Measurements from ENCODE around the gene KDM4C.

The KDM4C gene

DNA sequence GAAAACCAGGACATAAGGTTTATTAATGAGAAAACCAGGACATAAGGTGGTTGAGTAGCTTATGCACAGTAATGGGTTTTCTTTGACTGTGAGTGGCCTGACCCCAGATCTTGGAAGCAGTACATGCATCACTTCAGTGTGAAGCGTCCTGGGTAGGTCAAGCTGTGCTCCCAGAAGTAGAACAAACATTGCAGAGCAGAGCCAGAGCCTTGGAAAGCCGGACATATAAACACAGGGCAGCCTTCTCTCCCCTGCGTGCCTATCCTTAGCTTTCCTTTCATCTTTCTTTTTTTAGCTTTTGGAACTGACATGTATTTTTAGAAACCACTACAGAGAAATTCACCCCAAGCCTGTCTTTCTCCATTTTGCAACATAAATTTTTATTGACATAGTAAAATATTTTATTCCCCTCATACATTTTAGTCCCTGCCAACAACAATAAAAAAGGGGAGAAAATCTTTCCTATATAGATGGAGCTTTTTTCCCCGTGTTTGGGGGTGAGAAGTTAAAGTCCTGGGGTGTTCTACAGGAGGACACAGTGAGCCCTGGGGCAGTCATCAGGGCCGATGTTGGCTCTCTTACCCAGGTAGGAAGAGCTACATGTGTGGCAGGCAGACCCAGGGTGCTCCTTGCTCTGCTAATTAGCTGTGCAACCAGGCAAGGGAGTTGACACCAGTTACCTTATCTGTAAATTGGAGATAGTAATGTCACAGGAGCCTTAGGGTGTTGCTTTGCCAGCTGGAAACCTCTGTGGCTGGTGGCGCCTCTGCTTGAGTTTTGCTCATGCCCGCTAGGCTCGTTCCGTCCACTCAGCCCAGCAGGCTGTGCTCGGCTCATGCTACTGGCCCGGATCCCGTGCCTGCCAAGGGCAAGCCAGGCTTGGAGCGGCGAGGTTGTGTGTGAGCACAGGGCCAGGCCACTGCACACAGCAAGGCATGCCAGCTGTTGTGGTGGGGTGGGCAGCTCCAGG lies 389.6 kb downstream of the KDM4C start:
- Mint-ChIP-seq H3K4me3 (no peak overlapping the region), H3K27ac (no peak overlapping the region), H3K27me3 (ENCODE audit: low read depth) (no peaks in the 10 kb centered on the region), H3K4me1 (ENCODE audit: low read depth) (peaks cover 18% of the 10 kb centered on the region), H3K36me3 (ENCODE audit: low read depth) (peaks cover 14% of the 10 kb centered on the region), H3K9me3 (no peaks in the 10 kb centered on the region)

DNA sequence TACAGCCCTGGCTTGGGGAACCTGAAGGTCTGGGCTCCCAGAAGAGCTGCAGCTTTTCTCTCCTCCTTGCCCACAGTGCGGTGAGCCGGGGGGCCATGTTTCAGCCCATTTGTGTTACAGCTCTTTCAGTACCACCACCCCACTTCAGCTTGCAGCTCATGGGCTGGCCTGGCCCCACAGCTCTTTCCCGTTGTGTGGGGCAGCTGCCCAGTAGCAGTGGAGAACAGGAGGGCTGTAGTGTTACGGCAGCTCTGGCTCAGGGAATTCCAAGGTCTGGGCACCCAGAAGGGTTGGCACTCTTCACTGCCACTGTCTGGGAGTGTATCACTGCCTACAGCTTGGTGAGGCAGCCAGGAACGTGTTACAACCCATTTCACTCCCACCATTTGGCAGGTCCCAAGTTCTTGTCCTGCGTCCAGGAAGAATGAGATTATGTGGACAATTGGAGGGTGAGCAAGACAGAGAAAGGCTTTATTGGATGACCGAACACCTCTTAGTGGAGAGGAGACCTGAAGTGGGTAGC lies 390.5 kb downstream of the KDM4C start:
- peaks cover 15% of the 10 kb centered on the region for H3K4me1 Mint-ChIP-seq (ENCODE audit: low read depth)
- H3K9me3 Mint-ChIP-seq, result no peaks in the 10 kb centered on the region
- H3K4me3 Mint-ChIP-seq, result no peak overlapping the region
- H3K27ac Mint-ChIP-seq, result no peak overlapping the region
- no peaks in the 10 kb centered on the region for H3K27me3 Mint-ChIP-seq (ENCODE audit: low read depth)
- H3K36me3 Mint-ChIP-seq (ENCODE audit: low read depth), result peaks cover 10% of the 10 kb centered on the region

DNA sequence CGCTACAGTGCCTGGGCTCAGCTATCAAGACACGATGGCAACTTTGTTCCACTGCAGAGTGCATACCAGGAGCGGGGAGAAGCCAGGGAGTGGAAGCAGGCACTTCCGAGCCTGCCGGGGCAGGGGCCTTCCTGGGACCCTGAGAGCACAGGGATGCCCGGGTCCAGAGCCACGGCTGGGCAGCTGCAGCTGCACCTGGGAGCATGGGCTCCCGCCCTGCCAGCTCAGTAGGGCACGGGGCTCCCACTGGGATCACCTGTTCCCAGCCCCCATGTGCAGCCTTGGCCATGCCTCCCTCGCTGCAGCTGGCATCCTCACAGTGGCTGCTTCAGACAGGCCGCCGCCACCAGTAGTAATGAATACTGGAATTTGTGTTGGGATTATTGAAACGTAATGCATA lies 391.5 kb downstream of the KDM4C start:
- H3K27ac Mint-ChIP-seq, result no peak overlapping the region
- H3K36me3 Mint-ChIP-seq (ENCODE audit: low read depth), result peaks cover 18% of the 10 kb centered on the region
- peaks cover 15% of the 10 kb centered on the region for H3K4me1 Mint-ChIP-seq (ENCODE audit: low read depth)
- H3K9me3 Mint-ChIP-seq, result no peaks in the 10 kb centered on the region
- H3K27me3 Mint-ChIP-seq (ENCODE audit: low read depth), result no peaks in the 10 kb centered on the region
- H3K4me3 Mint-ChIP-seq, result no peak overlapping the region

DNA sequence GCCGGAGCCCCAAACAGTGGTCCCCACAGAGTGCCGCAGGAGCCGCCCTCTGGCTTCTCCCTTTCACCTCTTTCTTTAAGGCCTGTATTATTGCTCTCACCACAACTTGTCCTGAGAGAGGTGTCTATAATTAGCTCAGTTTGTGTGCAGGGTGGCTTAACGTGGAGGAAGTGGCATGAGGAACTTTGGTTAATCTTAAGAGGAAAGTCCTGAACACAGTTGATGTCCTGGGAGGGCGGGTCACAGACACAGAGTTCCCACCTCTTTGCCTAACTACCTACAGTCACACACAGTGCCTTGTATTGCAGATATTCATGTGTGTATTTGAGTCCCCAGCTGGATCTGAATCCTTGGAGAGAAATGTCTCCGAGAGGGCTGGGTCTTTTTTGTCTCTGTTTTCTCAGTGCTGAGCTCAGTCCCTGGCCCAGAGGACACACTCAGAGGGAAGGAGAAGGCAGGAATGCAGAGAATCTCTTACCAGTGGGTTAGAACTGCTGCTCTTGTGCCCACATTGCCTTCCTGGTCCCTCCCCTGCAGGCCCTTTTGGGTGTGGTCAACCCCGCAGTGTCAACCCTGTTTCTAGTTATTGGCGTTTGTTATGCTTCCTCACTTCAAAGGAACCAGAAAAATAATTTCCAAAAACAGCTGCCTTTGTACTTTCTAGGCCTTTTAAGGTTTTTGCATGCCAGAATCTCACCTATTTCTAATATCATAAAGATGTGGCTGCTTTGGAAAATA lies 392.5 kb downstream of the KDM4C start:
- H3K4me3 Mint-ChIP-seq, result peak overlapping the region; percentile 38
- no peaks in the 10 kb centered on the region for H3K9me3 Mint-ChIP-seq
- peaks cover 20% of the 10 kb centered on the region for H3K36me3 Mint-ChIP-seq (ENCODE audit: low read depth)
- H3K4me1 Mint-ChIP-seq (ENCODE audit: low read depth), result peaks cover 15% of the 10 kb centered on the region
- peak overlapping the region; percentile 80 for H3K27ac Mint-ChIP-seq
- no peaks in the 10 kb centered on the region for H3K27me3 Mint-ChIP-seq (ENCODE audit: low read depth)

DNA sequence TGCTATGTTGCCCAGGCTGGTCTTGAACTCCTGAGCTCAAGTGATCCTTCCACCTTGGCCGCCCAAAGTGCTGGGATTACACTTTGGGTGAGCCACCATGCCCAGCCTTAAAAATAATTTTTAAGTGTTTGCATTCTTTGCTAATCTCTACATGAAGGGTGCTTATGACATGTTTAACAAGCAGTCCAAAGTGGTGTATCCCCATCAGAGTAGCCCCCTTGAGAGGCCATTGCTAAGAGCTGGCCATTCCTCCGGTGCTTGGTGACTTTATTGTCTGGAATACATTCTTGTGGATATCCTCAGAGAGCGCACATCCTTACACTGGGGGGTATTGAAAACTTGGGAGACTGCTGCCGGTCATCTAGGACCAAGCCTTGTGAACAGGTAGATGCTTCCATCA lies 395.4 kb downstream of the KDM4C start:
- H3K27me3 Mint-ChIP-seq (ENCODE audit: low read depth), result no peaks in the 10 kb centered on the region
- H3K9me3 Mint-ChIP-seq, result peaks cover 3% of the 10 kb centered on the region
- peaks cover 29% of the 10 kb centered on the region for H3K36me3 Mint-ChIP-seq (ENCODE audit: low read depth)
- peaks cover 19% of the 10 kb centered on the region for H3K4me1 Mint-ChIP-seq (ENCODE audit: low read depth)
- H3K4me3 Mint-ChIP-seq, result no peak overlapping the region
- H3K27ac Mint-ChIP-seq, result no peak overlapping the region

DNA sequence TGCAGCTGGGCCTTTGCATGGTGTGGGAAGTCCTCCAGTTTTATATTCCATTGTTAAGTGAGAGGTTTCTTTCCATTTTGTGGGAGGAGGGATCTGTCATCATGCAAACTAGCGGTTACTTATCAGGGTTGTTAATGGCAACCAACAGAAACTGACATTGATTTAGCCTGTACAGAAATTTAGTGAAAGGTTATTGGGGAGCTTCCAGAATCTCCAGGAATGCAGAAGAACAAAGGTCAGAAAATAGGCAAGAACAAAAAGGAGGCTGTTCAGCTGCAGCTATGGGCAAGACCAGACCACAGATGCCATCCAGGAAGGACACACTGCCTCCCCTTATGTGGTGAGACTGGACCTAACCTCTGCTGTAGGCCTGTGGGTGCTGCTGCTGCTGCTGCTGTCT lies 395.8 kb downstream of the KDM4C start:
- Mint-ChIP-seq H3K4me3 (no peak overlapping the region), H3K27me3 (ENCODE audit: low read depth) (no peaks in the 10 kb centered on the region), H3K4me1 (ENCODE audit: low read depth) (peaks cover 23% of the 10 kb centered on the region), H3K36me3 (ENCODE audit: low read depth) (peaks cover 30% of the 10 kb centered on the region), H3K9me3 (peaks cover 3% of the 10 kb centered on the region), H3K27ac (no peak overlapping the region)

DNA sequence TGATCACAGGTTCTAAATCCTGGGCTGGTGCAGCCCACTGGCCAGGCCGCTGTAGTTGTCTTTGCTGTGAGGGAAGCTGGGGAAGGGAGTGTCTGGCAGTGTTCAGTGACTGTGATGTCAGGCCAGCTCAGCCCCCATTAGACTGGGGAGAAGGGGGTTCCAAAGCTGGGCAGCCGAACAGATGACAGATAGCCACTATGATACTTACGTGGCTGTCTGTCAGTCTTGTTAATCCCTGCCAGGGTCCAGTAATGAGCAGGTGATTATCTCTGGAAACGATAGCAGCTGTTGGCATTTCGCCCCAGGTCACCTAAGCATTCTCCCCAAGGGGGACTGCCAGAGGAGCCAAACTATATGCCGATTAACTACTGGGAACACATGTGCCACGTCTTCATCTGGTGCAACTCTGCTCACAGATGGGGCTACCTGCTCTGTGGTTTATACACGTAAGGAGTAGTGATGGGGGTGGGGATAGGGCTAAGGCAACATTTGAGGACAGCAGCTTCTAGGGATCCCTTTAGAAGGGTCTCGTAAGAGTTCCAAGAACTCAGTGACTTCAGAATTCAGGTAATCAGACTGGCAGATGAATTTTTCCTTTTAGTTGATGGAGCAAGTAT lies 396.3 kb downstream of the KDM4C start:
- H3K36me3 Mint-ChIP-seq (ENCODE audit: low read depth), result peaks cover 33% of the 10 kb centered on the region
- H3K27ac Mint-ChIP-seq, result no peak overlapping the region
- H3K27me3 Mint-ChIP-seq (ENCODE audit: low read depth), result no peaks in the 10 kb centered on the region
- peaks cover 24% of the 10 kb centered on the region for H3K4me1 Mint-ChIP-seq (ENCODE audit: low read depth)
- H3K4me3 Mint-ChIP-seq, result no peak overlapping the region
- H3K9me3 Mint-ChIP-seq, result peaks cover 3% of the 10 kb centered on the region

DNA sequence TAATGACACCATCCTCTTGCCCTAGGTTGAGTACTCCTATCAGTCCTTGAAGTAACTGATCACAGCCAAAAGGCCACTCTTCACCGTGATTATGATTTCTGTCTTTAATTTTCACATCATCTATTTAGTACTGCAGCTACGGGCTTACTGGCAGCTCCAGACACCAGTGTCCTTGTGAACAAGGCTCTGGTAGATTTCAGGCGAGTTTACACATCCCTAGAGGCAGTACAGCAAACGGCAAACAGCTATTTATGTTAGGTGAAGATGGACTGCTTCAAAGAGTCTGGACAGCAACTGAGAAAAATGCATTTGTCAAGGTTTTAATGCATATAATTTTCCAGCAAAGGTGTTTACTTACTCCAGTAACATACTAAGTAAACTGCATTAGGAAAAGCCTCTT lies 396.9 kb downstream of the KDM4C start:
- Mint-ChIP-seq H3K9me3 (peaks cover 3% of the 10 kb centered on the region), H3K27ac (no peak overlapping the region), H3K36me3 (ENCODE audit: low read depth) (peaks cover 35% of the 10 kb centered on the region), H3K4me3 (no peak overlapping the region), H3K4me1 (ENCODE audit: low read depth) (peaks cover 21% of the 10 kb centered on the region), H3K27me3 (ENCODE audit: low read depth) (no peaks in the 10 kb centered on the region)

DNA sequence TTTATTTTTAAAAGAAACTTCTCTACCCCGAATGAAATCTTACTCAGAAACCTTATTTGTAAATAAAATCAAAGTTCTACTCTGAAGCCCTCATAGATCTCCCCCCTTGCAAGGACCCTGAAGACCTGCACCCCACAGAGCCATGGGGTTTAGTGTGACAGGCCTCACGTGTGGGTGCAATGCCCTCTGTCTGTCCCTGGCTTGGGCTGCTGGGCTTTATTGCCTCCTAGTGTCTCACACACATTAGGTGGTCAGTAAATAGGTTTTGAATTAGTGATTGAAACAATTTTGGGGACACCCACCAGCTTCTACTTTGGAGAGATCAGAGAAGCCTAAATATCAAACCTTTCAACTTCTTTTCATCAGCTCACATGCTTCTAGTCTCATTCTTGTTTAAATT lies 403.7 kb downstream of the KDM4C start:
- no peaks in the 10 kb centered on the region for H3K27me3 Mint-ChIP-seq (ENCODE audit: low read depth)
- no peak overlapping the region for H3K4me3 Mint-ChIP-seq
- H3K27ac Mint-ChIP-seq, result no peak overlapping the region
- H3K9me3 Mint-ChIP-seq, result no peaks in the 10 kb centered on the region
- H3K4me1 Mint-ChIP-seq (ENCODE audit: low read depth), result peaks cover 10% of the 10 kb centered on the region
- H3K36me3 Mint-ChIP-seq (ENCODE audit: low read depth), result peaks cover 39% of the 10 kb centered on the region

DNA sequence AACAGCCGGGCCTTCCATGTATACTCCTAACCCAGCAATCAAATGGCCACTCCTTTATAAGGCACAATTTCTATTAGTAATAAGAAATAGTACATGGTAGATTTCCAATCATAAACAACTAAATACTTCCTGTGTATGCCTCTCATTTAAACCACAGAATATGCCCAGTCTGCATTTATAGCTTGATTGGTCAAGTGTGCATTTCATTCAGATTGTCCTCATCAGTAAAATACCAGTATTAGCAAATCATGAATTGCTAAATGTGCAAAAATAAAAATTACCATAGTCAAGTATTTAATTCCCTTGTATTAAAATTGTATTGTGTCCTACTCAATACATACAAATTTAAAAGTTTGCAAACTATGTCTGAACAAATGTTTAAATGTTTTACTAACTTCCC lies 406.2 kb downstream of the KDM4C start:
- no peaks in the 10 kb centered on the region for H3K27me3 Mint-ChIP-seq (ENCODE audit: low read depth)
- H3K9me3 Mint-ChIP-seq, result no peaks in the 10 kb centered on the region
- no peak overlapping the region for H3K27ac Mint-ChIP-seq
- H3K36me3 Mint-ChIP-seq (ENCODE audit: low read depth), result peaks cover 27% of the 10 kb centered on the region
- H3K4me1 Mint-ChIP-seq (ENCODE audit: low read depth), result peaks cover 3% of the 10 kb centered on the region
- no peak overlapping the region for H3K4me3 Mint-ChIP-seq

DNA sequence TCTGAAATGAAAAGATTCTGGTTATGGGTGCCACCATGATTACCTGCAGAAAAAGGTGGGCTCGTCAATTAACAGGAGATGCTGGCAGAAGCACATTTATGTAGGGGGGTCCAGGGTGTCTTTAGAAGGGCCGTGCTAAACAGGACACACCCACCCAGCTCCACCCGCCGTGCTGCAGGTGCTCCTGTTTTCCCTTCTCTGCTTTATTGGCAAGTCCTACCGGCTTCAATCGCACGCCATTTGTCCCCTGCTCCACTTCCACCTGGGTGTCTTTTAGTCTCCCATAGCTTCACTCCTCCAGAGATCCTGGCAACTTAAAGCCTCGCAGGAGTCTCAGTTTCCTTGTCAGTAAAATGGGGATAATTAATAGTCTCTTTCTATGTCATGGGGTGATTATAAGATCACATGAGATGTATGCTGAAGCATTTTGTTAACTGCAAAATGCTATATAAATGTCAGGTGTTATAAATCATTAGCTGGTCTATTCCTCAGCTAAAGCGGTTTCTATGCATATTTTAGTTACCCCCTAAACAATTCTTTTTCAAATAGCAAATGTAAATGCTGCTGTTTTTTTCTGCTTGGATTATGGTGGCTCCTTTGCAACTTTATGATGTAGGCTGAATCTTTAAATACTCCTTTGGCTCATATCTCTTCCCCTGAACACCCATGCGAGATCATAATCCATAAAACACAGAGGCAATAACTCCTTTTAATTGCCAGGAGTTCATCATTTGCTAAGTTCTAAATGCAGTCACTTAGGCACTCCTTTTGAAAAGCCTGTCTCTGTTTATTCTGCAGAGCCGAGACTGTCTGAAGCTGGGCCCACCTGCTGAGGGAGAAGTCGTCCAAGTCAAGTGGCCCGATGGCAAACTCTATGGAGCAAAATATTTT lies 406.9 kb downstream of the KDM4C start:
- peaks cover 3% of the 10 kb centered on the region for H3K4me1 Mint-ChIP-seq (ENCODE audit: low read depth)
- peaks cover 26% of the 10 kb centered on the region for H3K36me3 Mint-ChIP-seq (ENCODE audit: low read depth)
- no peaks in the 10 kb centered on the region for H3K9me3 Mint-ChIP-seq
- no peak overlapping the region for H3K27ac Mint-ChIP-seq
- no peaks in the 10 kb centered on the region for H3K27me3 Mint-ChIP-seq (ENCODE audit: low read depth)
- H3K4me3 Mint-ChIP-seq, result no peak overlapping the region

DNA sequence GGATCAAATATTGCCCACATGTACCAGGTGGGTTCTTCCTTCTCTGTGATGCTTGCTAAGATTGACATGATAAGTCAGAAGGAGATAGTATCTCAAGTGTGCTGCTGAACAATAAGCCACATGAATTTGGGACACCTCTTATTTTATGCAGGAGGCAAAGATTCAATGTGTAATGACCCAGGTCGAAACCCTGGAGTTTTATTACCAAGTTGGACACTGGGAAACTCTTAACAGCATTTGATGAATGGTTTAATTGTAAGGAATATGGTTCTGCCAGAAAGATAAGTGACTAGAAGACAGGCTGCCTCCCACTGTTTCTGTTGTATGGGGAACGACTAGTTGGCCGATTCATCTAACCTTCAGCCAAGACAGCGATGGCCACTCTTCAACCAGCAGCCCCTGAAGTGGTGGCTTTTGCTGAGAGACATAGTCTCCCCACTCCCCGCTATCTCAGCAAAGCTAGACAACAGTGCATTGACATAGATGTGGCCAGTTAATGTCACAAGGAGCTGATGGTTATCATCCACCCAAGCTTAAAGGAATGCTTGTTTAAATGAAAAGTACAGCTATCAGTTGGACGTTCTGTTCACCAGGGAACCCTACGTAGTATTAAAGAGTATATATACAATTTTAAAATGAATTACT lies 407.7 kb downstream of the KDM4C start:
- peaks cover 25% of the 10 kb centered on the region for H3K36me3 Mint-ChIP-seq (ENCODE audit: low read depth)

DNA sequence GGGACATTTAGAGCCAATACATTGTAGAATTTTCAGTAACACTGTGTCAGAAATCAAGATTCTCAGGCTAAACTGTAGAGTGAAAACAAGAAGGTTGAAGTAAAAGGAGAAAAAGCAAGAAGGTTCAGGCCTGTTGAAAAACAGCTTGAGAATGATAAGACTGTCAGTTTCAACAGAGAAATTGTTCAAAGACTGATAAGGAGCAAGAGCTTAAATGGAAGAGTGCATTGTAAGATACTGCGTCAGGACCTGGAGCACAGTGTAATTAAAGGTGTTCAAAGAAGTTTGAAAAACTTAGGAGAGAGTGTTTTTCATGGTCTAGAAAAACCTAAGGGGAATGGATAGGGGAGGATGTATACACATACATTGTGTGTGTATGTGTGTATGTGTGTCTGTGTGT lies 408.3 kb downstream of the KDM4C start:
- Mint-ChIP-seq H3K27ac (no peak overlapping the region), H3K9me3 (no peaks in the 10 kb centered on the region), H3K36me3 (ENCODE audit: low read depth) (peaks cover 25% of the 10 kb centered on the region), H3K4me1 (ENCODE audit: low read depth) (peaks cover 3% of the 10 kb centered on the region), H3K4me3 (no peak overlapping the region), H3K27me3 (ENCODE audit: low read depth) (no peaks in the 10 kb centered on the region)

More for the DNA sequence above, 407.7 kb downstream of the KDM4C start:
- H3K4me3 Mint-ChIP-seq, result no peak overlapping the region
- no peak overlapping the region for H3K27ac Mint-ChIP-seq
- H3K4me1 Mint-ChIP-seq (ENCODE audit: low read depth), result peaks cover 3% of the 10 kb centered on the region
- no peaks in the 10 kb centered on the region for H3K27me3 Mint-ChIP-seq (ENCODE audit: low read depth)
- H3K9me3 Mint-ChIP-seq, result no peaks in the 10 kb centered on the region
